Measurements from ENCODE around the gene SNX13.

The SNX13 gene

DNA sequence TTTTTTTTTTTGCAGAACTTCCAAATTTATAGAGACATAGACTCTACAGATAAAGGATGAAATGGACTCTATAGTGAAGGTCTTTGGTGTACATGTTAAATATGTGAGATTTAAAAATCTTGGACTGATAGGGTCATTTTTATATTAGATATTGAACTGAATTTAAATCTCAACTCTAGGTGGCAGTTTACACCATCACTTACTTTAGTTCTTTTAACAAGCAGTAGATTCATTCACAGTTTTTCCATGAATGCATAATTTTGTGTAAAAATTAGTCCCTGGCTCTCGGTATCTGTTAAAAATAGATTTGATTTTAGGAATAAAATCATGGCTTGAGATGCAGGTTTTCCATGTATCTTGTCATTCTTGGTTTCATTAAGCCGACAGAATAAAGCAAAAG is 31.1 kb upstream of the SNX13 start:
- Histone ChIP-seq H3K4me1 (ENCODE audit: control insufficient read depth, insufficient read depth, low read length) (no peaks in the 10 kb centered on the region), H3K4me3 (ENCODE audit: insufficient read depth, low read depth, low read length) (no peak overlapping the region), H3K36me3 (ENCODE audit: control insufficient read depth, insufficient read depth, low read length) (no peaks in the 10 kb centered on the region), H3K9me3 (ENCODE audit: control insufficient read depth, low read length) (no peaks in the 10 kb centered on the region), H3K27ac (ENCODE audit: insufficient read depth, low read depth, low read length, poor library complexity, severe bottlenecking) (no peak overlapping the region), H3K27me3 (ENCODE audit: control insufficient read depth, insufficient read depth, low read length, poor library complexity, severe bottlenecking) (no peaks in the 10 kb centered on the region)
- 93 to 96% methylated on average over 2 of the region's 2 CpGs for whole genome bisulfite sequencing, 2 experiments

DNA sequence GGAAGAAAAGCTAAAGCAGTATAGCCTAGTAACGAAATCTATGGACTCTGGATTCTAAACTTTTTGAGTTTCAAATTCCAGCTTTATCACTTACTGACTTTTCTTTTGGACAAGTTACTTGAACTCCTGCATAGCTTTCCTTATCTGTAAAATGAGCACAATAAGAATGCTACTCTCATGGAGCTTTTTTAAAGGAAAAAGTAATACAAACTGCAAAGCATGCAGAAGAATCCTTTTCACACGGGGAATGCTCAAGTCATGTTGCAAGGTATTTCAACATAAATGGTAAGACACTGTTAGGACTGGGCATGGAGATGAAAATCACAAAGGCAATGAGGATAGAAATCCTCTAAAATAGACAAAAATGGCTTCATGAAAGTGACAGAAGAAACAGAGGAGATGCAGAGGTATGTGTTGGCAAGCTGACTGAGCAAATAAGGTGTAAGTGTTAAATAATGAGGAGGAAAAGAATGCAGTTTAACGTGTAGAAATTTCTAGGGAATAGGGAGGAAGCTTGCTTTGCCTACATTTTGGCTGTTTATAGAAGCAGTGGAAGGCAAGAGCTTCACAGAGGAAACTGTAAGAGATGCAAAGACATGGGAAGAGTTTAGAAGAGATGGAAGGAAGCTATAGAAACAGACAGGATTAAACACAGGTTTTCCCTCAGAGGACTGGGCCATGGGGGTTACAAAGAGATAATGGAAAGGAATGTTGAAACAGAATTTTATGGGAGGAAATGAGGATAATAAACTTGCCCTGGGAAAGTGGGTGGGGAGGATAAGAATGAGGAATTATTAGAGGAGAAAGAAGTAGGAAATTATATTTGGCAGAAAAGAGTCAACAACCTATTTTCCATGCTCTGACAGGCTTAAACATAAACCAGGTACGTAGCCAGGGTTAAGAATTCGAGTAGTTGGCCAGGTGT is 28.8 kb upstream of the SNX13 start:
- Histone ChIP-seq H3K27ac (ENCODE audit: insufficient read depth, low read depth, low read length, poor library complexity, severe bottlenecking) (no peak overlapping the region), H3K9me3 (ENCODE audit: control insufficient read depth, low read length) (no peaks in the 10 kb centered on the region), H3K4me3 (ENCODE audit: insufficient read depth, low read depth, low read length) (no peak overlapping the region), H3K27me3 (ENCODE audit: control insufficient read depth, insufficient read depth, low read length, poor library complexity, severe bottlenecking) (no peaks in the 10 kb centered on the region), H3K36me3 (ENCODE audit: control insufficient read depth, insufficient read depth, low read length) (no peaks in the 10 kb centered on the region), H3K4me1 (ENCODE audit: control insufficient read depth, insufficient read depth, low read length) (no peaks in the 10 kb centered on the region)
- WGBS, 2 experiments: 87% methylated on average over 5 of the region's 5 CpGs

DNA sequence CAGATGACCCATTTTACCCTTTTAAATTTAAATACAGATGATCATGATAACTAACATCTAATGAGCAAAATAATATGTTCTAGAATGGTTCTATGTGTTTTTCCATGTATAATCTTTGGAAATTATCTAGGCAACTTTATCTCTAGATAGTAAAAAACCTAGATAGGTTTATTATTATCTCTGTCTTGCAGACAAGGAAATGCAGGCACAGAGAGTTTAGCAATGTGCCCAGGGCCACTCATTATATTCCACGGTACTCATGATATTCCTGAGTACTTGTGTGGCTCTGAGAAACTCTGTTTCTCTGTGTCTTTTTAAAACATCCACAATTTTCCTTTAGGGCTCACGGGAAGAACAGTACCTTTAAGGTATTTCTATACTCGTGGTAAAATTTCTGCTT is 26.4 kb upstream of the SNX13 start:
- Histone ChIP-seq H3K4me3 (ENCODE audit: insufficient read depth, low read depth, low read length) (no peak overlapping the region), H3K27ac (ENCODE audit: insufficient read depth, low read depth, low read length, poor library complexity, severe bottlenecking) (no peak overlapping the region), H3K9me3 (ENCODE audit: control insufficient read depth, low read length) (no peaks in the 10 kb centered on the region), H3K4me1 (ENCODE audit: control insufficient read depth, insufficient read depth, low read length) (no peaks in the 10 kb centered on the region), H3K36me3 (ENCODE audit: control insufficient read depth, insufficient read depth, low read length) (no peaks in the 10 kb centered on the region), H3K27me3 (ENCODE audit: control insufficient read depth, insufficient read depth, low read length, poor library complexity, severe bottlenecking) (no peaks in the 10 kb centered on the region)
- WGBS, 2 experiments: 91 to 96% methylated on average over 3 of the region's 3 CpGs

DNA sequence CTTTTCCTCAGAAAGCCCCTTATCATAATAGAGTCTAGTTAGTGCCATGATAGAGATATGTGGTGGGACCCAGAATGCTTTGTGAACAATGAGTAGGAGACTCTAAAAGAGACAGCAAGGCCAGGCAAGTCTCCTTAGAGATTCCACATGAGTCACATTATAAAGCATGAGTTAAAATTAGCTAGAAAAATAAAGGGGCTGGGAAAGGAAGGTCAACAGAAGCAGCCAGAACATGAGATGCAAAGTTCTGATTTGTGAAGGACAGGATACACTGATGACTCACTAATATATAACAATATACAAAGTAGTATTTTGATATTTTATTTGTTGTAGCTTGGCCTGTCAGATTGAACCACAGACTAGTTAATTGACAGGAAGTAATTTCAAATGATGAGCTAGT is 25.3 kb upstream of the SNX13 start:
- Histone ChIP-seq H3K4me1 (ENCODE audit: control insufficient read depth, insufficient read depth, low read length) (no peaks in the 10 kb centered on the region), H3K36me3 (ENCODE audit: control insufficient read depth, insufficient read depth, low read length) (no peaks in the 10 kb centered on the region), H3K27me3 (ENCODE audit: control insufficient read depth, insufficient read depth, low read length, poor library complexity, severe bottlenecking) (no peaks in the 10 kb centered on the region), H3K27ac (ENCODE audit: insufficient read depth, low read depth, low read length, poor library complexity, severe bottlenecking) (no peak overlapping the region), H3K4me3 (ENCODE audit: insufficient read depth, low read depth, low read length) (no peak overlapping the region), H3K9me3 (ENCODE audit: control insufficient read depth, low read length) (no peaks in the 10 kb centered on the region)

DNA sequence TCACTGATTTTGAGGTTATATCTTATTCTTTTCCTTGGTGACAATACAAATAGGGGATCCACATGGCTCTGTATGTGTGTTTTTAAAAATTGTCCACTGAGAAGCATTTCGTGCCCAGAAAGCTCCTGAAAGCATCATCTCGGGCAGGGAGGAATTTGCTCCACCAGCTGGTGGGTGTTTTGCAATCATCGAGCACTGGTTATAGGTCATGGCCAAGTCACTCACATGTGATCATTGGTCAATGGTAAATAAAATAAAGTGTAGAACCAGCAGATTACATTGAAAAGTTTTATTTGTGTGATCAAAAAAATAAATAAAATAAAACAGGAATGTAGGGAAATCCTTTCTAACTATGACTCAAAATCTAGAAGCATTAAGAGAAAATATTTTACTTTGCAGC is 23.0 kb upstream of the SNX13 start:
- H3K4me3 ChIP-seq (ENCODE audit: insufficient read depth, low read depth, low read length): no peak overlapping the region
- 88 to 92% methylated on average over 3 of the region's 3 CpGs for WGBS, 2 experiments
- no peaks in the 10 kb centered on the region for H3K9me3 ChIP-seq (ENCODE audit: control insufficient read depth, low read length)

DNA sequence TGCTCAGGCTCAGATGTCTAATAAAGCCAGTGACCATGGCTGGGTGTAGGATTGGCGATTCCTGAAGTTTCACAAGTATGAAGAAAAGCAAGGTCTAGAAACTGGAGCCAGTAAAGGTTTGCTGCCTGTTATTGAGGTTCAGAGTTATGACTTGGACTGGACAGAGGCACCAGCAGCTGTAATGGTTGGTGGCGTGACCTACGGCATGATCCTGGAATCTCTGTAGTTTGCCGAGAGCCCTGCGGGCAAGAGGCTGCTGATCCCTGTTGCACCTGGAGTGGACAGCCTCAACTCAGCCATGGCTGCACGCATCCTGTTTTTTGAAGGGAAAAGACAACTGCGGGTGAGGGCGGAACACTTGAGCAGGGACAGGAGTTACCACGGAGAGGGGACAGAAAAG is 22.4 kb upstream of the SNX13 start:
- Histone ChIP-seq H3K4me1 (ENCODE audit: control insufficient read depth, insufficient read depth, low read length) (no peaks in the 10 kb centered on the region), H3K36me3 (ENCODE audit: control insufficient read depth, insufficient read depth, low read length) (no peaks in the 10 kb centered on the region), H3K4me3 (ENCODE audit: insufficient read depth, low read depth, low read length) (no peak overlapping the region), H3K9me3 (ENCODE audit: control insufficient read depth, low read length) (no peaks in the 10 kb centered on the region), H3K27me3 (ENCODE audit: control insufficient read depth, insufficient read depth, low read length, poor library complexity, severe bottlenecking) (no peaks in the 10 kb centered on the region), H3K27ac (ENCODE audit: insufficient read depth, low read depth, low read length, poor library complexity, severe bottlenecking) (no peak overlapping the region)
- WGBS, 2 experiments: 93% methylated on average over 9 of the region's 9 CpGs

More for the DNA sequence above, 23.0 kb upstream of the SNX13 start:
- Histone ChIP-seq H3K4me1 (ENCODE audit: control insufficient read depth, insufficient read depth, low read length) (no peaks in the 10 kb centered on the region), H3K27me3 (ENCODE audit: control insufficient read depth, insufficient read depth, low read length, poor library complexity, severe bottlenecking) (no peaks in the 10 kb centered on the region), H3K36me3 (ENCODE audit: control insufficient read depth, insufficient read depth, low read length) (no peaks in the 10 kb centered on the region), H3K27ac (ENCODE audit: insufficient read depth, low read depth, low read length, poor library complexity, severe bottlenecking) (no peak overlapping the region)

DNA sequence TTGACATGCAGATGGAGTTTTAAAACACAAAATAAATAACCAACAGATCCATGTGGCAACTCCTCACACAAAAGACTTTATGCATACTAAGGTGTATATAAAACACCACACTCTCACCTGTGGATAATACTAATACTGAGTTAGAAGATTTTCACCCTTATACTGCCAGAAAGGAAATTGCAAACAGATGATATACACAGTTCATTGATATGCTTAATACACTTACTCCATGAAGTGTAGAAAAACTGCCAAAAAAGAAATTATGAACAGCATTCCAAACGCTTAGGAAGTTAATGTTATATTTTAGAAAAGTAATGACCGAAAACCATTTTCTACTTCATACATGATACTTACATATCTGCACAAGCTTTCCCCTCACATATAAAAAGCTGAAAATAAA is 17.6 kb upstream of the SNX13 start:
- no peaks in the 10 kb centered on the region for H3K4me1 ChIP-seq (ENCODE audit: control insufficient read depth, insufficient read depth, low read length)
- H3K4me3 ChIP-seq (ENCODE audit: insufficient read depth, low read depth, low read length): no peak overlapping the region
- no peaks in the 10 kb centered on the region for H3K9me3 ChIP-seq (ENCODE audit: control insufficient read depth, low read length)
- no peak overlapping the region for H3K27ac ChIP-seq (ENCODE audit: insufficient read depth, low read depth, low read length, poor library complexity, severe bottlenecking)
- WGBS, 2 experiments: 82% methylated on average over 1 of the region's 2 CpGs; no CpG with 5 or more reads in 1 of the 2 experiments
- H3K27me3 ChIP-seq (ENCODE audit: control insufficient read depth, insufficient read depth, low read length, poor library complexity, severe bottlenecking): no peaks in the 10 kb centered on the region
- no peaks in the 10 kb centered on the region for H3K36me3 ChIP-seq (ENCODE audit: control insufficient read depth, insufficient read depth, low read length)

DNA sequence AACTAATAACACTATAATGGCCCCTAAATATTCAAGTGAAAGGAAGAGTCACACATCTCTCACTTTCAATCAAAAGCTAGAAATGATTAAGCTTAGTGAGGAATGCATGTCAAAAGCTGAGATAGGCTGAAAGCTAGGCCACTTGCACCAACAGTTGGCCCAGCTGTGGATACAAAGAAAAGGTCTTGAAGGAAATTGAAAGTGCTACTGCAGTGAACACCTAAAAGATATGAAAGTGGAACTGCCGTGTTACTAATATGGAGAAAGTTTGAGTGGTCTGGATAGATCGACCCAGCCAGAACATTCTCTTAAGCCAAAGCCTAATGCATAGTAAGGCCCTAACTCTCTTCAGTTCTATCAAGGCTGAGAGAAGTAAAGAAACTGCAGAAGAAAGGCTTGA is 12.1 kb upstream of the SNX13 start:
- Histone ChIP-seq H3K9me3 (ENCODE audit: control insufficient read depth, low read length) (no peaks in the 10 kb centered on the region), H3K4me1 (ENCODE audit: control insufficient read depth, insufficient read depth, low read length) (no peaks in the 10 kb centered on the region), H3K27me3 (ENCODE audit: control insufficient read depth, insufficient read depth, low read length, poor library complexity, severe bottlenecking) (no peaks in the 10 kb centered on the region), H3K36me3 (ENCODE audit: control insufficient read depth, insufficient read depth, low read length) (no peaks in the 10 kb centered on the region), H3K27ac (ENCODE audit: insufficient read depth, low read depth, low read length, poor library complexity, severe bottlenecking) (no peak overlapping the region), H3K4me3 (ENCODE audit: insufficient read depth, low read depth, low read length) (no peak overlapping the region)
- 90 to 100% methylated on average over 1 to 2 of the region's 2 CpGs for WGBS, 2 experiments

DNA sequence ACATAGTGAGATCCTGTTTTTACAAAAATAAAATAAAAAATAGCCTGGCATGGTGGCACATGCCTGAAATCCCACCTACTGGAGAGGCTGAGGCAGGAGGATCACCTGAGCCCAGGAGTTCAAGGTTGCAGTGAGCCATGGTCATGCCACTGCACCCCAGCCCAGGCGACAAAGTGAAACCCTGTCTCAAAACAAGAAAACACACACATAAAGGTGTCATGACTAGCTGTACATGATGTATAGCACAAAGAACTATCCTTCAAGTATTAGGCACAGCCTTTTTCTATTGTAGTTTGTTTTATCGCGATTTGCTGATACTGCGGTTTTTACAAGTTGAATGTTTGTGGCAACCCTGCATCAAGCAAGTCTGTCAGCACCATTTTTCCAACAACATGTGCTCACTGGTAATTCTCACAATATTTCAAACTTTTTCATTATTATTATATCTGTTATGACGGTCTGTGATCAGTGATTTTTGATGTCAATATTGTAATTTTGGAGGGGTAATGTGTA is 11.5 kb upstream of the SNX13 start:
- H3K4me3 ChIP-seq (ENCODE audit: insufficient read depth, low read depth, low read length): no peak overlapping the region
- H3K27ac ChIP-seq (ENCODE audit: insufficient read depth, low read depth, low read length, poor library complexity, severe bottlenecking): no peak overlapping the region
- no peaks in the 10 kb centered on the region for H3K9me3 ChIP-seq (ENCODE audit: control insufficient read depth, low read length)
- no peaks in the 10 kb centered on the region for H3K36me3 ChIP-seq (ENCODE audit: control insufficient read depth, insufficient read depth, low read length)
- H3K4me1 ChIP-seq (ENCODE audit: control insufficient read depth, insufficient read depth, low read length): no peaks in the 10 kb centered on the region
- WGBS, 2 experiments: 96% methylated on average over 4 of the region's 5 CpGs
- H3K27me3 ChIP-seq (ENCODE audit: control insufficient read depth, insufficient read depth, low read length, poor library complexity, severe bottlenecking): no peaks in the 10 kb centered on the region

DNA sequence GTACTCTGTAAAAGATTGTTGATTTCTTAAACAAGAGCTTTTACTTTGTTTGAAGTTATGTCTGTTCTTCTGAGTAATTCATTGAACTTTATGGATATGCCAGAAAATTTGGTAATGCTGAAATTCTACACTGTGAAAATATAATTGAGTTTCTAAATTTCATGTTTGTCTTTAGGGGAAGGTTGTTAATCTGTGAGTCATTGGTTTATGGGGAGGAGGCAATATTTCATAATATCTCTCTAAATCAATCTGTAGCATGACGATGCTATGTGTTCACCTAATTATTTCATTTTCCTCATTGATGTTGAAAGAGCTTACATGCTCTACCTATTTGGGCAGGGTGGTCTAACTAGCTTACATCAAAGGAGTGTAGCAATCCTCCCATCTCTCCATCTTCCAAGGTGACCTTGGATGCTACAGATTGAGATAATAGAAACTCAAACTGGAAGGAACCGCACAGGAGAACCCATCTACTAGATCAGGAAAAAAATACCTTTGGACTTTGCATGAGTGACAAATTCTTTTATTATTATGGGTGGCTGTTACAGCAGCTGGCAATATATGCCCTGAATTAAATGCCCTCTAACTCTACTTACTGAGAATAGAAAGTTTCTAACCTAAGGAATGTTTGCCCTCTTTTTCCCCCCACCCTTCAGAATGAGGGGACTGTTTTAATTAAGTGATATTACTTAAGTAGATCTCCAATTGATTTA is 8.4 kb upstream of the SNX13 start:
- Histone ChIP-seq H3K27me3 (ENCODE audit: control insufficient read depth, insufficient read depth, low read length, poor library complexity, severe bottlenecking) (no peaks in the 10 kb centered on the region), H3K4me1 (ENCODE audit: control insufficient read depth, insufficient read depth, low read length) (no peaks in the 10 kb centered on the region), H3K27ac (ENCODE audit: insufficient read depth, low read depth, low read length, poor library complexity, severe bottlenecking) (no peak overlapping the region), H3K9me3 (ENCODE audit: control insufficient read depth, low read length) (no peaks in the 10 kb centered on the region), H3K4me3 (ENCODE audit: insufficient read depth, low read depth, low read length) (no peak overlapping the region), H3K36me3 (ENCODE audit: control insufficient read depth, insufficient read depth, low read length) (no peaks in the 10 kb centered on the region)
- WGBS, 2 experiments: 94 to 100% methylated on average over 1 to 2 of the region's 2 CpGs
